Calu3 (cell line): Measurements from ENCODE around the gene GTF2IRD1. TPM values are rescaled to one million over a fixed set of nuclear protein-coding genes. Genes with fewer than 3 reads are reported as not detected.

Experiments used
- BruUV-seq: library from RNA; stranded (reverse); fragments of 400-500 nt; replicated peaks from 2 replicates; lab custom pipeline; 2021; lab: Mats Ljungman, UMichigan
- CTCF ChIA-PET: fragments of 300-600 bp; sonication (Branson Sonifier 250); formaldehyde crosslinking; loops from one replicate; lab custom pipeline; 2022; ENCODE audit warnings: antibody characterized with exemption; lab: Charles Lee
- DNase-seq: peaks from one replicate; pipeline ENCODE4 v3.0.0; 2022
- H3K27ac Mint-ChIP-seq: one replicate; pipeline ENCODE4 v1.8.0; 2022; ENCODE audit warnings: mixed read lengths; ENCODE audit not compliant: unreplicated experiment
- H3K27me3 Mint-ChIP-seq: one replicate; pipeline ENCODE4 v1.8.0; 2022; ENCODE audit warnings: mixed read lengths; ENCODE audit not compliant: unreplicated experiment
- H3K36me3 Mint-ChIP-seq: one replicate; pipeline ENCODE4 v1.8.0; 2022; ENCODE audit warnings: mild to moderate bottlenecking, moderate library complexity, mixed read lengths; ENCODE audit not compliant: insufficient read depth, unreplicated experiment
- H3K4me1 Mint-ChIP-seq: one replicate; pipeline ENCODE4 v1.8.0; 2022; ENCODE audit warnings: mild to moderate bottlenecking, low read depth, mixed read lengths; ENCODE audit not compliant: unreplicated experiment
- H3K4me3 Mint-ChIP-seq: one replicate; pipeline ENCODE4 v1.8.0; 2022; ENCODE audit warnings: mild to moderate bottlenecking, low read depth, moderate library complexity, mixed read lengths; ENCODE audit not compliant: unreplicated experiment
- H3K9me3 Mint-ChIP-seq: one replicate; pipeline ENCODE4 v1.8.0; 2022; ENCODE audit warnings: low read depth, mixed read lengths; ENCODE audit not compliant: unreplicated experiment
- CTCF ChIP-seq: fragments of 200-600 bp; IDR thresholded peaks from one replicate; pipeline ENCODE4 v1.8.0; 2022; ENCODE audit warnings: antibody characterized with exemption; ENCODE audit not compliant: unreplicated experiment
- intact Hi-C: fragments of 100-400 bp; cut with micrococcal nuclease; formaldehyde crosslinking; loops from one replicate; pipeline ENCODE4 v1.10.0; 2022; ENCODE audit not compliant: unreplicated experiment
- total RNA-seq: library from RNA; stranded (reverse); gene quantifications from 2 replicates; pipeline ENCODE4 v1.2.3, GENCODE V29; 2022

Gene GTF2IRD1
- total RNA-seq, 1 experiment from 2014 or later = 29.2 TPM

GRCh38 chr7:74590813-74591212, 137.1 kb downstream of the GTF2IRD1 start:
- Mint-ChIP-seq H3K4me3 (no peak overlapping the region), H3K4me1 (peaks cover 9% of the 10 kb centered on the region), H3K27ac (no peak overlapping the region), H3K27me3 (no peaks in the 10 kb centered on the region), H3K36me3 (peaks cover 39% of the 10 kb centered on the region), H3K9me3 (no peaks in the 10 kb centered on the region)
- BruUV-seq = no TSS peak
- DNase-seq = no peak
- TF ChIP-seq CTCF = no peak
- intact Hi-C loops = no loop called here
- CTCF ChIA-PET = no interaction called here

GRCh38 chr7:74598558-74598957, 144.9 kb downstream of the GTF2IRD1 start:
- Mint-ChIP-seq H3K4me3 (no peak overlapping the region), H3K27ac (no peak overlapping the region), H3K9me3 (no peaks in the 10 kb centered on the region), H3K4me1 (no peaks in the 10 kb centered on the region), H3K36me3 (peaks cover 43% of the 10 kb centered on the region), H3K27me3 (no peaks in the 10 kb centered on the region)
- CTCF ChIA-PET = no interaction called here
- no TSS peak for BruUV-seq
- DNase-seq = no peak
- TF ChIP-seq CTCF = no peak
- intact Hi-C loops = no loop called here

GRCh38 chr7:74599244-74599643, 145.5 kb downstream of the GTF2IRD1 start:
- TF ChIP-seq CTCF = no peak
- no TSS peak for BruUV-seq
- H3K36me3 Mint-ChIP-seq = peaks cover 41% of the 10 kb centered on the region
- no peaks in the 10 kb centered on the region for H3K27me3 Mint-ChIP-seq
- no peak overlapping the region for H3K4me3 Mint-ChIP-seq
- H3K27ac Mint-ChIP-seq = no peak overlapping the region
- intact Hi-C loops = no loop called here
- CTCF ChIA-PET = no interaction called here
- H3K4me1 Mint-ChIP-seq = peaks cover 3% of the 10 kb centered on the region
- no peak for DNase-seq
- H3K9me3 Mint-ChIP-seq = no peaks in the 10 kb centered on the region

- TF ChIP-seq CTCF = no peak
- Mint-ChIP-seq H3K4me1 (peaks cover 15% of the 10 kb centered on the region), H3K27me3 (no peaks in the 10 kb centered on the region), H3K4me3 (peak overlapping the region; percentile 19), H3K9me3 (no peaks in the 10 kb centered on the region), H3K36me3 (peaks cover 23% of the 10 kb centered on the region), H3K27ac (peak overlapping the region; percentile 83)
- intact Hi-C loops = no loop called here
- no TSS peak for BruUV-seq
- peak; percentile 68 for DNase-seq
- CTCF ChIA-PET = interaction anchor here (0.6 kb wide), 1 partner anchor 19 kb away, joined by 4 read pairs; no protein-coding TSS in a partner anchor
Measured at GRCh38 chr7:74604326-74605020, 150.8 kb downstream of the GTF2IRD1 start.
